GM20000 (cell line): ENCODE measurements around the gene MICAL3.

Experiments used
- DNase-seq: peaks from one replicate; pipeline ENCODE4 v3.0.0; 2012; ENCODE audit warnings: low spot score
- CTCF ChIP-seq: IDR thresholded peaks from 2 replicates; pipeline ENCODE4 v1.5.1; 2012; ENCODE audit warnings: mild to moderate bottlenecking, control low read depth; ENCODE audit errors: extremely low read depth, missing control alignments

The MICAL3 gene

GRCh38 chr22:17797721-17798559 lies 226.4 kb downstream of the MICAL3 start:
- DNase-seq = peak; percentile 82
- TF ChIP-seq CTCF = no peak

GRCh38 chr22:17796695-17797094 lies 227.7 kb downstream of the MICAL3 start:
- no peak for DNase-seq
- TF ChIP-seq CTCF = no peak

- TF ChIP-seq CTCF = no peak
These were observed 228.5 kb downstream of the MICAL3 start for GRCh38 chr22:17795661-17796548.

GRCh38 chr22:17794726-17795542 lies 229.4 kb downstream of the MICAL3 start:
- no peak for TF ChIP-seq CTCF
- no peak for DNase-seq

More at GRCh38 chr22:17795661-17796548, 228.5 kb downstream of the MICAL3 start:
- DNase-seq = peak; percentile 79

GRCh38 chr22:17792854-17793434 lies 231.4 kb downstream of the MICAL3 start:
- DNase-seq = no peak
- TF ChIP-seq CTCF = no peak

- no peak for DNase-seq
- TF ChIP-seq CTCF = no peak
These were observed 232.1 kb downstream of the MICAL3 start for GRCh38 chr22:17792299-17792698.
